Vagina (tissue), 2 donors: Measurements from ENCODE around the gene DRD4. TPM values are rescaled to one million over a fixed set of nuclear protein-coding genes. Genes with fewer than 3 reads are reported as not detected.

Source experiments
- DNase-seq, 2 donors: peaks; one replicate each; pipeline ENCODE4 v3.0.0-alpha.2; 2017; ENCODE audit errors: extremely low spot score in 2 of 2
- H3K27ac ChIP-seq: fragments of 200-600 bp; sonication (generic); one replicate; pipeline ENCODE4 v1.5.1; 2019
- H3K27me3 ChIP-seq: fragments of 200-600 bp; sonication (generic); one replicate; pipeline ENCODE4 v1.5.1; 2019
- H3K36me3 ChIP-seq, 2 donors: fragments of 200-600 bp; sonication (generic); one replicate each; pipeline ENCODE4 v1.5.1; 2017 to 2019
- H3K4me1 ChIP-seq: fragments of 200-600 bp; sonication (generic); one replicate; pipeline ENCODE4 v1.5.1; 2019
- H3K4me3 ChIP-seq, 2 donors: fragments of 200-600 bp; sonication (generic); 1 replicate in 1 of 2; 2 replicates in 1 of 2; pipeline ENCODE4 v1.5.1; 2016 to 2019
- H3K9me3 ChIP-seq: fragments of 200-600 bp; sonication (generic); one replicate; pipeline ENCODE4 v1.5.1; 2019
- POLR2A ChIP-seq, 2 donors: fragments of 450-650 bp; IDR thresholded peaks; one replicate each; pipeline ENCODE4 v1.6.1; 2017; ENCODE audit warnings: antibody characterized with exemption in 2 of 2, mild to moderate bottlenecking in 2 of 2, moderate library complexity in 2 of 2
- POLR2AphosphoS5 ChIP-seq, 2 donors: sonication (generic); formaldehyde crosslinking; IDR thresholded peaks; one replicate each; pipeline ENCODE4 v1.9.0; 2017; ENCODE audit warnings: antibody characterized with exemption in 2 of 2, mild to moderate bottlenecking in 2 of 2, low read depth in 1 of 2; ENCODE audit not compliant: insufficient read depth in 1 of 2
- intact Hi-C: fragments of 100-400 bp; cut with DNase I; formaldehyde crosslinking; loops from one replicate; pipeline ENCODE4 v1.15.1; 2023
- total RNA-seq: library from RNA; depleted of rRNA; stranded (reverse); fragments of >200 nt; gene quantifications from one replicate; pipeline ENCODE4 v1.2.3, GENCODE V29; 2016
- TF ChIP-seq, protein P1 (sequence below), 3 experiments: fragments of 450-650 bp in 2 of 3; fragments of 200-600 bp in 1 of 3; sonication (generic) in 1 of 3; IDR thresholded peaks; one replicate each; pipeline ENCODE4 v1.5.1; 2017 to 2019; ENCODE audit warnings: antibody characterized with exemption in 3 of 3, mild to moderate bottlenecking in 2 of 3, moderate library complexity in 2 of 3

Gene DRD4
- total RNA-seq, 1 donor from 2014 or later = 1.2 TPM

DNA sequence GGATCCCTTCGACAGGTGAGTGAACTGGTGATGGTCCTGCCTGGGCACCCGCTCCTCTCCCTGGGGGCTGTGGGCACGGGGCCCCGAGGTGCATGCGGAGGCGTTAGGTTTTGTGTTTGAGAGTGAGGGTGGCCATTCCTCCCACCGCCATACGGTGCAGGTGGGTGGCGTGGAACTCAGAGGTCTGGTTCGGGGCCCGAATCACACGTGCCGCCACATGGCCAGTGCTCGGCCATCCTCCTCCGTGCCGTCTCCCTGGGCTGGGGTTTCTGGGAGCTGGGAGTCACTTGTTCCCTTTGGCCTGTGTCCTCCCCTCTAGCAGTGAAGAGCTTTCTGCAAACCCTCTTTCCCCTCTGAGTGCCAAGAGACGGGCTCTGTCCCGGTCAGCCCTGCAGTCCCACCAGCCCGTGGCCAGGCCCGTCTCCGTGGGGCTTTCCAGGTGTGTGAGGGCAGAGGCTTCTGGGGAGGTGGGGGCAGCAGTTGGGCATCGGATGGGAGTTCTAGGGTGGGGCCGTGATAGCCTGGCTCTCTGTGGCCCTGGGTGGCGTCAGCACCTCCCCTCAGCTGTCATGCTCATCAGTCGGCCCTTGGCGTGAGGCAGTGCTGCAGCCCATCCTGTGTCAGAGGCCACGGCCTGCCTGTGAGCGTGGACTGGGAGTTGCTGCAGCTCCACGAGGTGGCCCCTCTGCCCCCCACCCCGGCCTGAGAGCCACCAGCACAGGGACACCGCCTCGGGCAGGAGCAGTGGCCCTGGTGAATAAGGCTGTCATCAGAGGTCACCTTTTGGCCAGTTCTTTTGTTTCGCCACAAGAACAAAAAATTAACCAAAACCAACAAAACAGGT lies 31.6 kb upstream of the DRD4 start:
- TF ChIP-seq, protein P1, sequence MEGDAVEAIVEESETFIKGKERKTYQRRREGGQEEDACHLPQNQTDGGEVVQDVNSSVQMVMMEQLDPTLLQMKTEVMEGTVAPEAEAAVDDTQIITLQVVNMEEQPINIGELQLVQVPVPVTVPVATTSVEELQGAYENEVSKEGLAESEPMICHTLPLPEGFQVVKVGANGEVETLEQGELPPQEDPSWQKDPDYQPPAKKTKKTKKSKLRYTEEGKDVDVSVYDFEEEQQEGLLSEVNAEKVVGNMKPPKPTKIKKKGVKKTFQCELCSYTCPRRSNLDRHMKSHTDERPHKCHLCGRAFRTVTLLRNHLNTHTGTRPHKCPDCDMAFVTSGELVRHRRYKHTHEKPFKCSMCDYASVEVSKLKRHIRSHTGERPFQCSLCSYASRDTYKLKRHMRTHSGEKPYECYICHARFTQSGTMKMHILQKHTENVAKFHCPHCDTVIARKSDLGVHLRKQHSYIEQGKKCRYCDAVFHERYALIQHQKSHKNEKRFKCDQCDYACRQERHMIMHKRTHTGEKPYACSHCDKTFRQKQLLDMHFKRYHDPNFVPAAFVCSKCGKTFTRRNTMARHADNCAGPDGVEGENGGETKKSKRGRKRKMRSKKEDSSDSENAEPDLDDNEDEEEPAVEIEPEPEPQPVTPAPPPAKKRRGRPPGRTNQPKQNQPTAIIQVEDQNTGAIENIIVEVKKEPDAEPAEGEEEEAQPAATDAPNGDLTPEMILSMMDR (IDR thresholded peaks at IDR 0.05) = no peak
- TF ChIP-seq POLR2AphosphoS5 (IDR thresholded peaks at IDR 0.05; ENCODE audit: insufficient read depth in 1 of 2, low read depth in 1 of 2) (no peak), POLR2A (IDR thresholded peaks at IDR 0.05) (no peak)
- intact Hi-C loops = no loop called here
- no peak for DNase-seq
- H3K27me3 ChIP-seq = no peaks in the 10 kb centered on the region
- no peak overlapping the region for H3K4me3 ChIP-seq
- H3K27ac ChIP-seq = peak overlapping the region; percentile 4
- peaks cover 0 to 92% of the 10 kb centered on the region in 2 donors for H3K36me3 ChIP-seq
- H3K4me1 ChIP-seq = no peaks in the 10 kb centered on the region
- H3K9me3 ChIP-seq = no peaks in the 10 kb centered on the region

DNA sequence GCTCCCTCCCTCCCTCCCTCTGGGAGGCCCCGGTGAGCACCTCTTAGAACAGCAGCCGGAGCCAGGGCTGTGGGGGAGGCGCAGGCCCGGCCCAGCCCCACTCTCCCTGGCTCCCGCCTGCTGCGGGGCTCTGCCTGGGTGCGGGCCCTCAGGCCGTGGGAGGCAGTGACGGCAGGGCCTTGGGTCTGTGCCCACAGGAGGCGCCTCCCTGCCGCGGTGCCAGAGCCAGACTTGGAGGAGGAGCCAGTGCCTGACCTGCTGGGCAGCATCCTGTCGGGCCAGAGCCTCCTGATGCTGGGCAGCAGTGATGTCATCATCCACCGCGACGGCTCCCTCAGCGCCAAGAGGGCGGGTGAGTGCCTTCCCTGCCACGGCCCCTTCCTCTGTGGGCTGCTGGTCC lies 30.8 kb upstream of the DRD4 start:
- H3K27me3 ChIP-seq = no peaks in the 10 kb centered on the region
- no peaks in the 10 kb centered on the region for H3K4me1 ChIP-seq
- TF ChIP-seq, protein P1 (IDR thresholded peaks at IDR 0.05) = no peak
- peak; percentile 66 to 71 for TF ChIP-seq POLR2AphosphoS5 (IDR thresholded peaks at IDR 0.05; ENCODE audit: insufficient read depth in 1 of 2, low read depth in 1 of 2)
- peaks cover 0 to 96% of the 10 kb centered on the region in 2 donors for H3K36me3 ChIP-seq
- no peak for DNase-seq
- no peaks in the 10 kb centered on the region for H3K9me3 ChIP-seq
- no peak overlapping the region for H3K4me3 ChIP-seq
- H3K27ac ChIP-seq = peak overlapping the region; percentile 4
- intact Hi-C loops = no loop called here

DNA sequence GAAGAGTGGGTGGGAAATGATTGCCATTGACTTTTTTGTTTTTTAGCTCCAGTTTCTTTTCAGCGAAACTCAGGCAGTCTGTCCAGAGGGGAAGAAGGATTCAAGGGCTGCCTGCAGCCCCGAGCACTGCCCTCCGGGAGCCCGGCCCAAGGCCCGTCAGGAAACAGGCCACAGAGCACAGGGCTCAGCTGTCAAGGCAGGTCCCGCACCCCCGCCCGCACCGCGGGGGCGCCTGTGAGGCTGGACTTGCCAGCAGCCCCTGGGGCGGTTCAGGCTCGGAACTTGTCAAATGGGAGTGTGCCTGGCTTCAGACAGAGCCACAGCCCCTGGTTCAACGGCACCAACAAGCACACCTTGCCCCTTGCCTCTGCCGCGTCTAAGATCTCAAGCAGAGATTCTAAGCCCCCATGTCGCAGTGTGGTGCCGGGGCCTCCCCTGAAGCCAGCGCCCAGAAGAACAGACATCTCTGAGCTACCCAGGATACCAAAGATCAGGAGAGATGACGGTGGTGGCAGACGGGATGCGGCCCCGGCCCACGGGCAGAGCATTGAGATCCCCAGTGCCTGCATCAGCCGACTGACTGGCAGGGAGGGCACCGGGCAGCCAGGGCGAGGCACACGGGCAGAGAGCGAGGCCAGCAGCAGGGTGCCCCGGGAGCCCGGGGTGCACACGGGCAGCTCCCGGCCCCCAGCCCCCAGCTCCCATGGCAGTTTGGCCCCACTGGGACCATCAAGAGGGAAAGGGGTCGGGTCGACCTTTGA lies 29.9 kb upstream of the DRD4 start:
- no peaks in the 10 kb centered on the region for H3K9me3 ChIP-seq
- H3K27me3 ChIP-seq = no peaks in the 10 kb centered on the region
- no peak for TF ChIP-seq POLR2AphosphoS5 (IDR thresholded peaks at IDR 0.05; ENCODE audit: insufficient read depth in 1 of 2, low read depth in 1 of 2)
- TF ChIP-seq, protein P1 (IDR thresholded peaks at IDR 0.05) = no peak
- no peak for TF ChIP-seq POLR2A (IDR thresholded peaks at IDR 0.05)
- intact Hi-C loops = no loop called here
- H3K4me3 ChIP-seq = no peak overlapping the region
- no peak for DNase-seq
- peak overlapping the region; percentile 4 for H3K27ac ChIP-seq
- no peaks in the 10 kb centered on the region for H3K4me1 ChIP-seq
- H3K36me3 ChIP-seq = peaks cover 0 to 97% of the 10 kb centered on the region in 2 donors

DNA sequence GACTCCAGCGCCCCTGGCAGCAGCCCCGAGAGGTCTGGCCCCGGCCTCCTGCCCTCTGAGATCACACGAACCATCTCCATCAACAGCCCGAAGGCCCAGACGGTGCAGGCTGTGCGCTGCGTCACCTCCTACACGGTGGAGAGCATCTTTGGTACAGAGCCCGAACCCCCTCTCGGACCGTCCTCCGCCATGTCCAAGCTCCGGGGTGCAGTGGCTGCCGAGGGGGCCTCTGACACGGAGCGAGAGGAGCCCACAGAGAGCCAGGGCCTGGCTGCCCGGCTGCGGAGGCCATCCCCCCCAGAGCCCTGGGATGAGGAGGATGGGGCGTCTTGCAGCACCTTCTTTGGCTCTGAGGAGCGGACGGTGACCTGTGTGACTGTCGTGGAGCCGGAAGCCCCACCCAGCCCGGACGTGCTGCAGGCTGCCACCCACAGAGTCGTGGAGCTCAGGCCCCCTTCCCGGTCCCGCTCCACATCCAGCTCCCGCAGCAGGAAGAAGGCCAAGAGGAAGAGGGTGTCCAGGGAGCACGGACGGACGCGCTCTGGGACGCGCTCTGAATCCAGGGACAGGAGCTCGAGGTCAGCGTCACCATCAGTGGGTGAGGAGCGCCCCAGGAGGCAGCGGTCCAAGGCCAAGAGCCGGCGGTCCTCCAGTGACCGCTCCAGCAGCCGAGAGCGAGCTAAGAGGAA lies 29.0 kb upstream of the DRD4 start:
- TF ChIP-seq POLR2A (IDR thresholded peaks at IDR 0.05) (no peak), POLR2AphosphoS5 (IDR thresholded peaks at IDR 0.05; ENCODE audit: insufficient read depth in 1 of 2, low read depth in 1 of 2) (peak in 1 of 2 donors; percentile 6)
- TF ChIP-seq, protein P1 (IDR thresholded peaks at IDR 0.05) = no peak
- intact Hi-C loops = no loop called here
- no peak for DNase-seq
- no peak overlapping the region for H3K27ac ChIP-seq
- peaks cover 0 to 96% of the 10 kb centered on the region in 2 donors for H3K36me3 ChIP-seq
- no peak overlapping the region for H3K4me3 ChIP-seq
- H3K4me1 ChIP-seq = peaks cover 4% of the 10 kb centered on the region
- no peaks in the 10 kb centered on the region for H3K9me3 ChIP-seq
- no peaks in the 10 kb centered on the region for H3K27me3 ChIP-seq
